Measurements from ENCODE around the gene OR10K2. TPM values are rescaled to one million over a fixed set of nuclear protein-coding genes. Genes with fewer than 3 reads are reported as not detected.

The OR10K2 gene
- total and polyA plus RNA-seq, 2 of the 4 experiments (the other 2 are of a cell fraction) = not detected

DNA sequence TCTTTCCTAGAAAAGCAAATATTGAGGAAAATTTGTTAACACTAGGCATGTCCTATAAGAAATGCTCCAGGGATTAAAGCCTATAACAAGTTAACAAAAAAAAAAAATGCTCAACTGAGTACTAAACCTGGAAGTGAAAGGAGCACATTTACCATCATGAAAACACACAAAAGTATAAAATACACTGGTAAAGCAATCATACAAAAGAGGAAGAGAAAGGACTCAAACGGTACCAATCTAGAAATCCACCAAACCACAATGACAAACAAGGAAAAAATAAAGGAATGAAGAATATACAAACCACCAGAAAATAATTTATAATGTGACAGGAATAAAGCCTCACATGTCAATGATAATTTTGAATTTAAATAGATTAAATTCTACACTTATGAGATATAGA is 51.2 kb downstream of the OR10K2 start:
- no peak overlapping the region for H4K5ac ChIP-seq (ENCODE audit: low read depth, low read length)
- dilution Hi-C loops (cut with HindIII; ENCODE audit: low sequenced_read_pairs, unreplicated experiment) = no loop called here
- CTCF ChIA-PET = no interaction called here

More for the DNA sequence above, 51.2 kb downstream of the OR10K2 start:
- Histone ChIP-seq H3K4me3 (ENCODE audit: insufficient read depth, low read depth, low read length) (no peak overlapping the region), H4K8ac (ENCODE audit: low read depth in 2 of 2, low read length in 2 of 2) (no peak overlapping the region), H4K91ac (ENCODE audit: insufficient read depth, low read depth, low read length) (no peak overlapping the region), H3K9me3 (ENCODE audit: control insufficient read depth, insufficient read depth, low read length) (peaks cover 5% of the 10 kb centered on the region; the same call in 1 of the 2 replicates), H2AFZ (replicated peaks; ENCODE audit: low read length, poor library complexity) (no peak overlapping the region), H3K9me1 (ENCODE audit: insufficient read depth, low read length) (no peaks in the 10 kb centered on the region), H4K20me1 (ENCODE audit: insufficient read depth, low read length) (no peaks in the 10 kb centered on the region), H3K14ac (replicated peaks; ENCODE audit: low read depth, low read length) (no peak overlapping the region), H3K9ac (ENCODE audit: low read depth, low read length) (no peak overlapping the region), H2AK5ac (ENCODE audit: low read depth, low read length) (no peak overlapping the region), H2BK15ac (ENCODE audit: low read depth, low read length) (no peak overlapping the region), H3K56ac (ENCODE audit: extremely low read depth, insufficient read depth, low read length) (no peak overlapping the region), H3K4me1 (ENCODE audit: control insufficient read depth, insufficient read depth, low read length) (no peaks in the 10 kb centered on the region), H3K23ac (ENCODE audit: low read depth, low read length) (no peak overlapping the region), H3K27ac (ENCODE audit: insufficient read depth, low read length) (no peak overlapping the region), H3K79me1 (ENCODE audit: low read depth in 1 of 2, low read length in 2 of 2) (no peaks in the 10 kb centered on the region), H2AK9ac (replicated peaks; ENCODE audit: low read depth, low read length, poor library complexity) (no peak overlapping the region), H2BK5ac (ENCODE audit: low read depth, low read length, poor library complexity, severe bottlenecking) (no peak overlapping the region), H3K18ac (ENCODE audit: low read depth, low read length) (no peak overlapping the region), H3K4me2 (ENCODE audit: low read depth, low read length) (no peak overlapping the region), H2BK120ac (ENCODE audit: low read depth, low read length) (no peak overlapping the region), H3K4ac (ENCODE audit: low read depth, low read length) (no peak overlapping the region), H3K36me3 (ENCODE audit: control insufficient read depth, insufficient read depth, low read length) (no peaks in the 10 kb centered on the region), H2BK20ac (ENCODE audit: low read depth, low read length) (no peak overlapping the region), H3K27me3 (ENCODE audit: control insufficient read depth, insufficient read depth, low read length) (no peaks in the 10 kb centered on the region)
- in situ Hi-C loops (cut with MboI; ENCODE audit: low sequenced_read_pairs) (no loop called here), intact Hi-C loops (cut with micrococcal nuclease) (no loop called here)
- TF ChIP-seq RFX5 (IDR thresholded peaks at IDR 0.05; ENCODE audit: low read depth, low read length) (no peak), MAZ (IDR thresholded peaks at IDR 0.05; ENCODE audit: borderline replicate concordance, low read depth, low read length) (no peak), CEBPB (IDR thresholded peaks at IDR 0.05; ENCODE audit: low read depth, low read length) (no peak), BHLHE40 (IDR thresholded peaks at IDR 0.05; ENCODE audit: low read depth, low read length) (no peak), CHD1 (IDR thresholded peaks at IDR 0.05; ENCODE audit: low read depth, low read length) (no peak), POLR2A (IDR thresholded peaks at IDR 0.05; ENCODE audit: low read depth, low read length) (no peak), MAFK (IDR thresholded peaks at IDR 0.05; ENCODE audit: low read depth, low read length) (no peak), FOS (IDR thresholded peaks at IDR 0.05; ENCODE audit: low read depth, low read length) (no peak), MXI1 (IDR thresholded peaks at IDR 0.05; ENCODE audit: borderline replicate concordance, low read depth, low read length) (no peak), RAD21 (IDR thresholded peaks at IDR 0.05; ENCODE audit: low read length) (no peak), NFE2L2 (IDR thresholded peaks at IDR 0.05; ENCODE audit: low read depth, low read length) (no peak), RCOR1 (IDR thresholded peaks at IDR 0.05; ENCODE audit: insufficient replicate concordance, low read length) (no peak), SMC3 (IDR thresholded peaks at IDR 0.05; ENCODE audit: low read depth, low read length) (no peak)
- TF ChIP-seq, protein P1, sequence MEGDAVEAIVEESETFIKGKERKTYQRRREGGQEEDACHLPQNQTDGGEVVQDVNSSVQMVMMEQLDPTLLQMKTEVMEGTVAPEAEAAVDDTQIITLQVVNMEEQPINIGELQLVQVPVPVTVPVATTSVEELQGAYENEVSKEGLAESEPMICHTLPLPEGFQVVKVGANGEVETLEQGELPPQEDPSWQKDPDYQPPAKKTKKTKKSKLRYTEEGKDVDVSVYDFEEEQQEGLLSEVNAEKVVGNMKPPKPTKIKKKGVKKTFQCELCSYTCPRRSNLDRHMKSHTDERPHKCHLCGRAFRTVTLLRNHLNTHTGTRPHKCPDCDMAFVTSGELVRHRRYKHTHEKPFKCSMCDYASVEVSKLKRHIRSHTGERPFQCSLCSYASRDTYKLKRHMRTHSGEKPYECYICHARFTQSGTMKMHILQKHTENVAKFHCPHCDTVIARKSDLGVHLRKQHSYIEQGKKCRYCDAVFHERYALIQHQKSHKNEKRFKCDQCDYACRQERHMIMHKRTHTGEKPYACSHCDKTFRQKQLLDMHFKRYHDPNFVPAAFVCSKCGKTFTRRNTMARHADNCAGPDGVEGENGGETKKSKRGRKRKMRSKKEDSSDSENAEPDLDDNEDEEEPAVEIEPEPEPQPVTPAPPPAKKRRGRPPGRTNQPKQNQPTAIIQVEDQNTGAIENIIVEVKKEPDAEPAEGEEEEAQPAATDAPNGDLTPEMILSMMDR (conservative IDR thresholded peaks at IDR 0.05; ENCODE audit: low read depth, low read length) = no peak
- TF ChIP-seq, protein P2, sequence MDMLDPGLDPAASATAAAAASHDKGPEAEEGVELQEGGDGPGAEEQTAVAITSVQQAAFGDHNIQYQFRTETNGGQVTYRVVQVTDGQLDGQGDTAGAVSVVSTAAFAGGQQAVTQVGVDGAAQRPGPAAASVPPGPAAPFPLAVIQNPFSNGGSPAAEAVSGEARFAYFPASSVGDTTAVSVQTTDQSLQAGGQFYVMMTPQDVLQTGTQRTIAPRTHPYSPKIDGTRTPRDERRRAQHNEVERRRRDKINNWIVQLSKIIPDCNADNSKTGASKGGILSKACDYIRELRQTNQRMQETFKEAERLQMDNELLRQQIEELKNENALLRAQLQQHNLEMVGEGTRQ (IDR thresholded peaks at IDR 0.05; ENCODE audit: low read depth, low read length) = no peak
- TF ChIP-seq, protein P3, sequence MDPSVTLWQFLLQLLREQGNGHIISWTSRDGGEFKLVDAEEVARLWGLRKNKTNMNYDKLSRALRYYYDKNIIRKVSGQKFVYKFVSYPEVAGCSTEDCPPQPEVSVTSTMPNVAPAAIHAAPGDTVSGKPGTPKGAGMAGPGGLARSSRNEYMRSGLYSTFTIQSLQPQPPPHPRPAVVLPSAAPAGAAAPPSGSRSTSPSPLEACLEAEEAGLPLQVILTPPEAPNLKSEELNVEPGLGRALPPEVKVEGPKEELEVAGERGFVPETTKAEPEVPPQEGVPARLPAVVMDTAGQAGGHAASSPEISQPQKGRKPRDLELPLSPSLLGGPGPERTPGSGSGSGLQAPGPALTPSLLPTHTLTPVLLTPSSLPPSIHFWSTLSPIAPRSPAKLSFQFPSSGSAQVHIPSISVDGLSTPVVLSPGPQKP (IDR thresholded peaks at IDR 0.05; ENCODE audit: borderline replicate concordance, low read depth, low read length) = no peak
- POLR2A ChIA-PET (ENCODE audit: unreplicated experiment) = no interaction called here
- BruUV-seq (replicated peaks) = no TSS peak
- no peak for DNase-seq
- ATAC-seq (ENCODE audit: low read depth) = no peak
- WGBS, 2 experiments (ENCODE audit: extremely low coverage in 2 of 2, insufficient read length in 1 of 2) = no CpG with 5 or more reads among the region's 1 CpG

Measured in IMR-90 (cell line).